Ishikawa (cell line): ENCODE data around the gene FAM120AOS.

Source experiments
- CEBPB ChIP-seq: IDR thresholded peaks from 2 replicates; pipeline ENCODE4 v1.6.1; 2012
- CREB1 ChIP-seq: IDR thresholded peaks from 2 replicates; pipeline ENCODE4 v1.6.1; 2012; ENCODE audit warnings: low read depth
- EGR1 ChIP-seq: IDR thresholded peaks from 2 replicates; pipeline ENCODE4 v1.6.1; 2012
- EP300 ChIP-seq: IDR thresholded peaks from 2 replicates; pipeline ENCODE4 v1.6.1; 2012; ENCODE audit warnings: borderline replicate concordance
- FOXM1 ChIP-seq: IDR thresholded peaks from 2 replicates; pipeline ENCODE4 v1.6.1; 2012; ENCODE audit warnings: low read depth, borderline replicate concordance
- MAX ChIP-seq: IDR thresholded peaks from 2 replicates; pipeline ENCODE4 v1.6.1; 2012
- NFIC ChIP-seq: IDR thresholded peaks from 2 replicates; pipeline ENCODE4 v1.6.1; 2012
- RAD21 ChIP-seq: IDR thresholded peaks from 2 replicates; pipeline ENCODE4 v1.6.1; 2012; ENCODE audit warnings: low read depth
- REST ChIP-seq: IDR thresholded peaks from 2 replicates; pipeline ENCODE4 v1.6.1; 2012; ENCODE audit warnings: low read depth, mild to moderate bottlenecking
- TAF1 ChIP-seq: IDR thresholded peaks from 2 replicates; pipeline ENCODE4 v1.6.1; 2012; ENCODE audit warnings: low read depth, mild to moderate bottlenecking
- TCF12 ChIP-seq: IDR thresholded peaks from 2 replicates; pipeline ENCODE4 v1.6.1; 2012; ENCODE audit warnings: low read depth
- TEAD4 ChIP-seq: IDR thresholded peaks from 2 replicates; pipeline ENCODE4 v1.6.1; 2012
- USF1 ChIP-seq: IDR thresholded peaks from 2 replicates; pipeline ENCODE4 v1.6.1; 2012
- YY1 ChIP-seq: IDR thresholded peaks from 2 replicates; pipeline ENCODE4 v1.6.1; 2012; ENCODE audit warnings: low read depth
- ZBTB7A ChIP-seq: IDR thresholded peaks from 2 replicates; pipeline ENCODE4 v1.6.1; 2012; ENCODE audit warnings: low read depth

The FAM120AOS gene

GRCh38 chr9:93456022-93456421 is 2.6 kb upstream of the FAM120AOS start:
- TF ChIP-seq YY1 (no peak), FOXM1 (no peak), ZBTB7A (no peak), MAX (no peak), TEAD4 (no peak)

- no peak for TF ChIP-seq ZBTB7A
- TF ChIP-seq CREB1 = no peak
- no peak for TF ChIP-seq USF1
- no peak for TF ChIP-seq NFIC
Measured at GRCh38 chr9:93452710-93453046, 703 bp downstream of the FAM120AOS start.

- TF ChIP-seq YY1 (peak; percentile 44), RAD21 (no peak), TCF12 (no peak), ZBTB7A (0 out of 2 replicates have a peak, but pooled peaks have one; percentile 55), MAX (peak; percentile 33), TAF1 (peak; percentile 73)
Measured at GRCh38 chr9:93451849-93452709, 1.3 kb downstream of the FAM120AOS start.

- TF ChIP-seq USF1 = no peak
- TF ChIP-seq RAD21 = no peak
- 0 out of 2 replicates have a peak, but pooled peaks have one; percentile 11 for TF ChIP-seq EGR1
- peak; percentile 75 for TF ChIP-seq YY1
- TF ChIP-seq FOXM1 = no peak
- TF ChIP-seq TEAD4 = no peak
- TF ChIP-seq TAF1 = peak; percentile 33; the same call in 1 of the 2 replicates
- no peak for TF ChIP-seq TCF12
- TF ChIP-seq CEBPB = no peak
- TF ChIP-seq CREB1 = no peak
- TF ChIP-seq ZBTB7A = no peak
- peak; percentile 51 for TF ChIP-seq MAX
- TF ChIP-seq NFIC = no peak
- no peak; the same call in 1 of the 2 replicates for TF ChIP-seq REST
- TF ChIP-seq EP300 = peak; percentile 25; the same call in 1 of the 2 replicates
Measured at GRCh38 chr9:93450945-93451815, 2.2 kb downstream of the FAM120AOS start, which contains the start of gene FAM120A. TSS of gene FAM120A (plus strand) at chr9:93451685. CDS start at chr9:93451916, 231 bp downstream.

- TF ChIP-seq ZBTB7A (no peak), CREB1 (no peak), TAF1 (no peak), FOXM1 (no peak), EP300 (no peak), CEBPB (no peak), REST (no peak), YY1 (no peak), USF1 (no peak), TEAD4 (no peak), NFIC (no peak), RAD21 (no peak), TCF12 (no peak), EGR1 (no peak), MAX (no peak)
Measured at GRCh38 chr9:93447655-93448054, 5.7 kb downstream of the FAM120AOS start.
